ENCODE results near the gene TMIE.

TMIE gene

DNA sequence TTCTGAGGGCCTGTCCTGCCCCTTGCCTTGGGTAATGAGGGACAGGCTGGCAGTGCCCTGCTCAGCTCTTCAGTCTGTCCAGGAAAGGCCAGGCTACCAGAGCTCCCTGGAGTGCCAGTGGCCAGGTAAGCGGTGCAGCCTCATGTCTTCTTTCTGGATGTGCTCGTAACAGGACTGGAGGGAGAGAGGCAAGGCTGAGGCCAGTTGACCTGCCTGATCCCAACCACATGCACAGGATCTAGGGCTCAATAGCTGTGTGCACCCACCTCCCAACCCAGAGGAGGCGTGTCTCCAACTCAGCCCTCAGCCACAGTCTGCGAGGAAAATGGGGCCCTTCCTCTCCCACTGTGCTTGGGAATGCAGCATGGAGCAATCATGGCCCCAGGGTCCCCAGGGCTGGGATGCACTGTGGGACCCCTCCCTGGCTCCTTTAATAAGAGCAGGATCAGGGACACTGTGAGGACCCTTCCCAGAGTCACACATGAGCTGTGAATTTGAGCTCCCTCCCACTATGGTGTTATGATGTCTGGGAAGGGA, 30.2 kb upstream of the TMIE start:
- no peak overlapping the region for H3K27ac ChIP-seq (ENCODE audit: low read length)
- no peaks in the 10 kb centered on the region for H3K9me3 ChIP-seq (ENCODE audit: control insufficient read depth, low read depth, low read length)
- no peaks in the 10 kb centered on the region for H3K4me1 ChIP-seq (ENCODE audit: control insufficient read depth, low read depth, low read length)
- no peak overlapping the region for H3K9ac ChIP-seq (ENCODE audit: low read length)
- H3K4me3 ChIP-seq (ENCODE audit: low read length) = no peak overlapping the region
- H3K36me3 ChIP-seq (ENCODE audit: control insufficient read depth, low read depth, low read length) = no peaks in the 10 kb centered on the region
- no peaks in the 10 kb centered on the region for H3K27me3 ChIP-seq (ENCODE audit: control insufficient read depth, insufficient read depth, low read length)

- no peaks in the 10 kb centered on the region for H3K27me3 ChIP-seq (ENCODE audit: control insufficient read depth, insufficient read depth, low read length)
- H3K4me3 ChIP-seq (ENCODE audit: low read length) = no peak overlapping the region
- no peaks in the 10 kb centered on the region for H3K4me1 ChIP-seq (ENCODE audit: control insufficient read depth, low read depth, low read length)
- H3K9ac ChIP-seq (ENCODE audit: low read length) = no peak overlapping the region
- no peak overlapping the region for H3K27ac ChIP-seq (ENCODE audit: low read length)
- no peaks in the 10 kb centered on the region for H3K36me3 ChIP-seq (ENCODE audit: control insufficient read depth, low read depth, low read length)
- H3K9me3 ChIP-seq (ENCODE audit: control insufficient read depth, low read depth, low read length) = no peaks in the 10 kb centered on the region
Measured at GRCh38 chr3:46671541-46672348, 29.4 kb upstream of the TMIE start.

DNA sequence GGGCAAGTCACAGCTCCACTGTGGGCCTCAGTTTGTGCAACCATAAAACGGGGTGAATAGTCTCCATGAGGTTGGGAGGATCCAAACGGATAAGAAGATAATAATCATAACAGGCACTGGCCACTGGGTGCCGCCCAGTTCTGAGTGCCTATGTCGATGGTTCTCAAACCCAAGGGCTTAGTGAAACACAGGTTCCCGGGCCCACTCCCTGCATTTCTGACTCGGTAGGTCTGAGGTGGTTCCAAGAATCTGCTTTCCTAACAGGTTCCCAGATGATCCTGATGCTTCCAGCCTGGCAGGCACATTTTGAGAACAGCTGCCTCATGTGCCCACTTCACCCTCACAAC, 28.9 kb upstream of the TMIE start:
- H3K9me3 ChIP-seq (ENCODE audit: control insufficient read depth, low read depth, low read length) = no peaks in the 10 kb centered on the region
- no peak overlapping the region for H3K4me3 ChIP-seq (ENCODE audit: low read length)
- H3K4me1 ChIP-seq (ENCODE audit: control insufficient read depth, low read depth, low read length) = no peaks in the 10 kb centered on the region
- no peaks in the 10 kb centered on the region for H3K36me3 ChIP-seq (ENCODE audit: control insufficient read depth, low read depth, low read length)
- no peaks in the 10 kb centered on the region for H3K27me3 ChIP-seq (ENCODE audit: control insufficient read depth, insufficient read depth, low read length)
- no peak overlapping the region for H3K9ac ChIP-seq (ENCODE audit: low read length)
- no peak overlapping the region for H3K27ac ChIP-seq (ENCODE audit: low read length)

DNA sequence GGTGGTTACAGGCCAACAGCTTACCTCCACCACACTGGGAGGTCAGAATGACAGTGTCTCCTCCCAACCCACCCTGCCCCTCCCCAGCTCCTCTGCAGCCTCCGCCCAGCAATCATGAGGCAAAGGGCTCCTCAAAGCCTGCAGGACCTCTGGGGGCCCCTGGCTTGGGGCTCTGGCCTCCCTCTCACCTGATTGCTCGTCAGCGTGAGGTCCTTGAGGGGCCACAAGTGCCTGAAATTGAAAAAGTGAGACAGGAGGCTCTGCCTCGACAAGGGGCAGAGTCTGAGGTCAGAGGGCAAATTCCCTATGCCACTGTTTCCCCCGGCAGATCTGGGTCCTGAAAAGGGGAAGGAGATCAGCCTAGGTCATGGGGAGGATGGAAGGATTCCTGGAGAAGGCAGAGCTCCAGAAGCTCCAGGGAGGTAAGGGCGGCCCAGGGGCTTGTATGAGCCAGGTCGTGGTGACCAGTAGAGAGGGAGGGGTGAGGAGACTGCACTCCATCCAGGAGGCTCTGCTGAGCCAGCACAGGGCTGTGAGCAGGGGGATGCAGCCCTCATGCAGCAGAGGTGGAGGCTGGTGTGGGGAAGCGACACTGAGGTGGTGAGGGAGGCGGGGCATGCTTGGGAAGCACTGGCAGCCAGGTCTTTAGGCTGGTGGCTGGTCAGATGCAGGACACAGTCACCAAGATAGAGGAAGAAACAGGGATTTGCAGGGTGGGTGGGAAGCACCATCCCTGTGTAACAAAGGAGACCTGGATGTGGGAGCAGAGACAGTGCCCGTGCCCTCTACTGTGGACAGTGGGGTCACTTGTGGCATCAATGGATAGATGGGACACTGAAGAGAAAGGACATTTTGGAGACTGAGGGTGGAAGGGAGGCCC, 27.8 kb upstream of the TMIE start:
- Histone ChIP-seq H3K36me3 (ENCODE audit: control insufficient read depth, low read depth, low read length) (no peaks in the 10 kb centered on the region), H3K4me1 (ENCODE audit: control insufficient read depth, low read depth, low read length) (no peaks in the 10 kb centered on the region), H3K4me3 (ENCODE audit: low read length) (no peak overlapping the region), H3K9ac (ENCODE audit: low read length) (no peak overlapping the region), H3K27me3 (ENCODE audit: control insufficient read depth, insufficient read depth, low read length) (no peaks in the 10 kb centered on the region), H3K27ac (ENCODE audit: low read length) (no peak overlapping the region), H3K9me3 (ENCODE audit: control insufficient read depth, low read depth, low read length) (no peaks in the 10 kb centered on the region)

DNA sequence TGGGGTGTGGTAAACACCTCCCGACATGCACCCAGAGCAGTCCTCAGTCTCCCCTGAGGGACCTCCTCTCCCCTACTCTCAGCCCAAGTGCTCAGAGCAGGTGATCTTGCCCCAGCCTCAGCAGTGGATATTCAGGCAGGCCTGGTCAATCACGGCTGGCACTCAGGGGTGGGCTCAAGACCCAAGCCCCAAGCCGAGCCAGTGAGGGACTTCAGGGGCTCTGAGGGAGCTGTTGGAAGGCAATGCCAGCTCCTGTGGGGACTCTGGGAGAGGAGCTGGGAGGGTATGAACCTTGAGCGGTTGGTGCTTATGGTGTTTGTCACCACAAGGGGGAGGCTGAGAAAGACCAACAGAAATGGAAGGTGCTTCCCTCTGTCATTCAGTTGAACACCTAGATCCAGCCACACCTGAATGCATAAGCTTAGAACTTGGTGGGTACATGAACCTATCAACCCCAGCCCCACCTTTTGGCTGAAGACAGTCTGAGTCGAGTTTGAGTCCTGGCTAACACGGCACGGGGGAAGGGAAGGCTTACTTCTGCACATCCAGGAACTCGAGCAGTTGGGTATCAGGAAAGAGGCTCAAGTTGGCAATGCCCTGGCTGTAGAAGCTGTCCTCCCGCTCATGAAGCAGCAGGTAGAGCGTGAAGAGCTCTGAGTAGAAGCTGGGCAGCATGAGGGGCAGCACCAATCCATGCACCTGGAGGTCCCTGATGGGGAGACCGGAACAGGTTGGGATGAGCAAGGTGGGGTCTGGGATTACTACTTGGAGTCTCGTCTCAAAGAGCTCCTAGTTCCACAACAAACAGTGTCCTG, 27.0 kb upstream of the TMIE start:
- Histone ChIP-seq H3K9ac (ENCODE audit: low read length) (no peak overlapping the region), H3K27me3 (ENCODE audit: control insufficient read depth, insufficient read depth, low read length) (no peaks in the 10 kb centered on the region), H3K36me3 (ENCODE audit: control insufficient read depth, low read depth, low read length) (no peaks in the 10 kb centered on the region), H3K27ac (ENCODE audit: low read length) (no peak overlapping the region), H3K4me1 (ENCODE audit: control insufficient read depth, low read depth, low read length) (no peaks in the 10 kb centered on the region), H3K9me3 (ENCODE audit: control insufficient read depth, low read depth, low read length) (no peaks in the 10 kb centered on the region), H3K4me3 (ENCODE audit: low read length) (no peak overlapping the region)

DNA sequence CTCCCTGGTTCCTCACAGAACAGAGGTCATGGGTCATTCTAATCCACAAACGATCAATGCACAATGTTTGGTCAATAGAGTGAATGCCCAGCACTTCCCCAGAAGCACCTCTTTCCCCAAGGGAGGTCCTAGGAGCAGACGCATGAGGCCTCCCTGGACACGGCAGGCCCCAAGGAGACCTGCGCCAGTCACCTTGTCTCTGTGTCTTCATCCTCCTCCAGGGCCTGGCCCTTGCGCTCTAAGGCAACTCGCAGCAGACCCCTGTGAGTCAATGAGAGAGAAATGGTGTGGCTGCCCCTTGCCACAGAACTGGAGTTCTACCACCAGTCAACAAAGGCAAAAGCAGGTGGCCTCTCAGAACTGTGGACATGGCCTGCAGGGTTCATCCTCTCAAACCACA, 25.8 kb upstream of the TMIE start:
- no peak overlapping the region for H3K27ac ChIP-seq (ENCODE audit: low read length)
- H3K9ac ChIP-seq (ENCODE audit: low read length) = no peak overlapping the region
- H3K4me1 ChIP-seq (ENCODE audit: control insufficient read depth, low read depth, low read length) = no peaks in the 10 kb centered on the region
- no peaks in the 10 kb centered on the region for H3K36me3 ChIP-seq (ENCODE audit: control insufficient read depth, low read depth, low read length)
- H3K27me3 ChIP-seq (ENCODE audit: control insufficient read depth, insufficient read depth, low read length) = no peaks in the 10 kb centered on the region
- no peak overlapping the region for H3K4me3 ChIP-seq (ENCODE audit: low read length)
- no peaks in the 10 kb centered on the region for H3K9me3 ChIP-seq (ENCODE audit: control insufficient read depth, low read depth, low read length)

- Histone ChIP-seq H3K4me1 (ENCODE audit: control insufficient read depth, low read depth, low read length) (no peaks in the 10 kb centered on the region), H3K27ac (ENCODE audit: low read length) (no peak overlapping the region), H3K27me3 (ENCODE audit: control insufficient read depth, insufficient read depth, low read length) (no peaks in the 10 kb centered on the region), H3K9ac (ENCODE audit: low read length) (no peak overlapping the region), H3K36me3 (ENCODE audit: control insufficient read depth, low read depth, low read length) (no peaks in the 10 kb centered on the region), H3K9me3 (ENCODE audit: control insufficient read depth, low read depth, low read length) (no peaks in the 10 kb centered on the region), H3K4me3 (ENCODE audit: low read length) (no peak overlapping the region)
Measured at GRCh38 chr3:46675843-46676567, 25.2 kb upstream of the TMIE start.

DNA sequence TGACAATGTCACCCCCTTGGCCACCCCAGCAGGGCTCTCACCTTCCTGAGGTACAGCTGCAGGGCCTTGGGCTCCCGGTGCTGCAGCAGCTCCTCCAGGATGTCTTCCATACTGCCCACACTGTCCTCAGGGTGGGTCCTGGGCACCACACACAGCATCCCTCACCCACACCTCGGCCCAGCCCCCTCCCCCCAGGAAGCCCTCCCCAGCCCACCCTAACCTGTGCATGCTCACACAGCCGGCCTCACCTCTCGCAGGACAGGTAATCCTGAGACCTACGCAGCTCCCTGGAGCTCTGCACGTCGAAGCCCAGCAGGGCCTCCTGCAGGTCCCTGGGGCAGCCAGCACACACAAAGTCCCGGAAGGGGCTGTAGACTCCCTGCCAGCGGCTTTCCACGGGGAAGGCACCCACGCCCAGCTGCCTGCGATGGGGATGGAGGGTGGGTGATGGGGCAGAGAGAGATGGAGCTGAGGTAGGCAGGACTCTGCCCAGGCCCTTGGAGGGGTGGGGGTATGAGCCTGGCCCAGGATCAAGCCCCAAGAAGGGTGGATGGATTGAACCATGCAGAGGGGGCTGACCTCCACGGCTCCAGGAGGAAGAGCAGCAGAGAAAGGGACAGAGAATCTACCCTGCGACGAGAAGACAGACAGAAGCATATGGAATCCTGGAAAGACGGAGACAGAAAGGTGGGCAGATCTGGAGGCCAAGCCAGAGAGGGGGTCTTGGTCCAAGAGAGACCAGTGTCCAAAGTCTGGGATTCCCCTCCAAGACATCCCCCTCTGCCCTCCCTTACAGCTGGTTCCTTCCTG, 24.4 kb upstream of the TMIE start:
- no peak overlapping the region for H3K4me3 ChIP-seq (ENCODE audit: low read length)
- H3K9ac ChIP-seq (ENCODE audit: low read length) = no peak overlapping the region
- H3K27ac ChIP-seq (ENCODE audit: low read length) = no peak overlapping the region
- no peaks in the 10 kb centered on the region for H3K27me3 ChIP-seq (ENCODE audit: control insufficient read depth, insufficient read depth, low read length)
- H3K4me1 ChIP-seq (ENCODE audit: control insufficient read depth, low read depth, low read length) = no peaks in the 10 kb centered on the region
- no peaks in the 10 kb centered on the region for H3K9me3 ChIP-seq (ENCODE audit: control insufficient read depth, low read depth, low read length)
- H3K36me3 ChIP-seq (ENCODE audit: control insufficient read depth, low read depth, low read length) = no peaks in the 10 kb centered on the region

DNA sequence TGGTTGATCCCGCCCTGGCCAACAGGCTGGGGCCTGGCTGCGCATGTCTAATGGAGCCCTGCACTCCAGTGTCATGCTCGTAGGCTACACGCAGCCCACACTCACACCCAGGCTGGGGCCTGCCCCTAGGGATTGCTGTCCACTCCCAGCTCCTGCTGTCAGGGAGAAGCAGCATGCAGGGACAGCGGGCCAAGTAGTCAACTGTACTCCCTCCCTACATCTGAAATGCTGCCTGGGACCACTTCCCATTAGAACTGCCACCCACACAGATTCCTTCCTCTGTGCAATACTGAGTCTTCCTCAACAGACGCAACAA, 23.8 kb upstream of the TMIE start:
- Histone ChIP-seq H3K4me3 (ENCODE audit: low read length) (no peak overlapping the region), H3K9me3 (ENCODE audit: control insufficient read depth, low read depth, low read length) (no peaks in the 10 kb centered on the region), H3K36me3 (ENCODE audit: control insufficient read depth, low read depth, low read length) (no peaks in the 10 kb centered on the region)

GRCh38 chr3:46678280-46678679, 22.9 kb upstream of the TMIE start:
- Histone ChIP-seq H3K36me3 (ENCODE audit: control insufficient read depth, low read depth, low read length) (no peaks in the 10 kb centered on the region), H3K9ac (ENCODE audit: low read length) (no peak overlapping the region), H3K27me3 (ENCODE audit: control insufficient read depth, insufficient read depth, low read length) (no peaks in the 10 kb centered on the region), H3K9me3 (ENCODE audit: control insufficient read depth, low read depth, low read length) (no peaks in the 10 kb centered on the region), H3K27ac (ENCODE audit: low read length) (no peak overlapping the region), H3K4me1 (ENCODE audit: control insufficient read depth, low read depth, low read length) (no peaks in the 10 kb centered on the region), H3K4me3 (ENCODE audit: low read length) (no peak overlapping the region)

More for the DNA sequence above, 23.8 kb upstream of the TMIE start:
- H3K27ac ChIP-seq (ENCODE audit: low read length) = no peak overlapping the region
- no peaks in the 10 kb centered on the region for H3K27me3 ChIP-seq (ENCODE audit: control insufficient read depth, insufficient read depth, low read length)
- H3K9ac ChIP-seq (ENCODE audit: low read length) = no peak overlapping the region
- no peaks in the 10 kb centered on the region for H3K4me1 ChIP-seq (ENCODE audit: control insufficient read depth, low read depth, low read length)
